Measurements from ENCODE around the gene OLR1. TPM values are rescaled to one million over a fixed set of nuclear protein-coding genes. Genes with fewer than 3 reads are reported as not detected.

Gene OLR1
- total RNA-seq, 1 experiment from 2014 or later = not detected

- TF ChIP-seq HMGXB4 (CRISPR knock-in tag; IDR thresholded peaks at IDR 0.05) (no peak), ERG (CRISPR knock-in tag; IDR thresholded peaks at IDR 0.05) (no peak), EMX1 (CRISPR knock-in tag; IDR thresholded peaks at IDR 0.05) (no peak), IRF1 (CRISPR knock-in tag; IDR thresholded peaks at IDR 0.05) (no peak), NFYB (CRISPR knock-in tag; conservative IDR thresholded peaks at IDR 0.05; ENCODE audit: low read depth) (no peak), SOX15 (CRISPR knock-in tag; IDR thresholded peaks at IDR 0.05) (no peak)
These were observed 24.1 kb downstream of the OLR1 start (continued) for GRCh38 chr12:10147714-10148403.

- ChIA-PET CTCF (interaction anchor here (1.2 to 2.5 kb wide), 3 partner anchors 10 to 393 kb away, joined by 3 to 18 read pairs (median 5); no protein-coding TSS in a partner anchor), POLR2A (no interaction called here)
- peaks cover 10% of the 10 kb centered on the region for H3K9me3 Mint-ChIP-seq
- H3K4me3 Mint-ChIP-seq = no peak overlapping the region
- TF ChIP-seq, protein P1, sequence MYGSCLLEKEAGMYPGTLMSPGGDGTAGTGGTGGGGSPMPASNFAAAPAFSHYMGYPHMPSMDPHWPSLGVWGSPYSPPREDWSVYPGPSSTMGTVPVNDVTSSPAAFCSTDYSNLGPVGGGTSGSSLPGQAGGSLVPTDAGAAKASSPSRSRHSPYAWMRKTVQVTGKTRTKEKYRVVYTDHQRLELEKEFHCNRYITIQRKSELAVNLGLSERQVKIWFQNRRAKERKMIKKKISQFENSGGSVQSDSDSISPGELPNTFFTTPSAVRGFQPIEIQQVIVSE (CRISPR knock-in tag; IDR thresholded peaks at IDR 0.05; ENCODE audit: borderline replicate concordance) = no peak
- no peak for TF ChIP-seq JAZF1 (CRISPR knock-in tag; IDR thresholded peaks at IDR 0.05)
- no peak for TF ChIP-seq CREB1 (CRISPR knock-in tag; IDR thresholded peaks at IDR 0.05)
- TF ChIP-seq, protein P2, sequence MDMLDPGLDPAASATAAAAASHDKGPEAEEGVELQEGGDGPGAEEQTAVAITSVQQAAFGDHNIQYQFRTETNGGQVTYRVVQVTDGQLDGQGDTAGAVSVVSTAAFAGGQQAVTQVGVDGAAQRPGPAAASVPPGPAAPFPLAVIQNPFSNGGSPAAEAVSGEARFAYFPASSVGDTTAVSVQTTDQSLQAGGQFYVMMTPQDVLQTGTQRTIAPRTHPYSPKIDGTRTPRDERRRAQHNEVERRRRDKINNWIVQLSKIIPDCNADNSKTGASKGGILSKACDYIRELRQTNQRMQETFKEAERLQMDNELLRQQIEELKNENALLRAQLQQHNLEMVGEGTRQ (CRISPR knock-in tag; IDR thresholded peaks at IDR 0.05) = no peak
- TF ChIP-seq EMX1 (CRISPR knock-in tag; IDR thresholded peaks at IDR 0.05) = no peak
- TF ChIP-seq, protein P3, sequence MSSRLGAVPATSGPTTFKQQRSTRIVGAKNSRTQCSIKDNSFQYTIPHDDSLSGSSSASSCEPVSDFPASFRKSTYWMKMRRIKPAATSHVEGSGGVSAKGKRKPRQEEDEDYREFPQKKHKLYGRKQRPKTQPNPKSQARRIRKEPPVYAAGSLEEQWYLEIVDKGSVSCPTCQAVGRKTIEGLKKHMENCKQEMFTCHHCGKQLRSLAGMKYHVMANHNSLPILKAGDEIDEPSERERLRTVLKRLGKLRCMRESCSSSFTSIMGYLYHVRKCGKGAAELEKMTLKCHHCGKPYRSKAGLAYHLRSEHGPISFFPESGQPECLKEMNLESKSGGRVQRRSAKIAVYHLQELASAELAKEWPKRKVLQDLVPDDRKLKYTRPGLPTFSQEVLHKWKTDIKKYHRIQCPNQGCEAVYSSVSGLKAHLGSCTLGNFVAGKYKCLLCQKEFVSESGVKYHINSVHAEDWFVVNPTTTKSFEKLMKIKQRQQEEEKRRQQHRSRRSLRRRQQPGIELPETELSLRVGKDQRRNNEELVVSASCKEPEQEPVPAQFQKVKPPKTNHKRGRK (CRISPR knock-in tag; IDR thresholded peaks at IDR 0.05; ENCODE audit: borderline replicate concordance) = no peak
- TF ChIP-seq MLX (CRISPR knock-in tag; IDR thresholded peaks at IDR 0.05) = no peak
- no peak for TF ChIP-seq CREM (CRISPR knock-in tag; IDR thresholded peaks at IDR 0.05)
- no peak for TF ChIP-seq ZNF232 (CRISPR knock-in tag; IDR thresholded peaks at IDR 0.05)
- no peak for TF ChIP-seq NFE2L1 (CRISPR knock-in tag; IDR thresholded peaks at IDR 0.05)
- no peak for TF ChIP-seq OVOL2 (CRISPR knock-in tag; IDR thresholded peaks at IDR 0.05; ENCODE audit: borderline replicate concordance)
- no peak for TF ChIP-seq FOXJ3 (CRISPR knock-in tag; IDR thresholded peaks at IDR 0.05; ENCODE audit: borderline replicate concordance)
- TF ChIP-seq, protein P4, sequence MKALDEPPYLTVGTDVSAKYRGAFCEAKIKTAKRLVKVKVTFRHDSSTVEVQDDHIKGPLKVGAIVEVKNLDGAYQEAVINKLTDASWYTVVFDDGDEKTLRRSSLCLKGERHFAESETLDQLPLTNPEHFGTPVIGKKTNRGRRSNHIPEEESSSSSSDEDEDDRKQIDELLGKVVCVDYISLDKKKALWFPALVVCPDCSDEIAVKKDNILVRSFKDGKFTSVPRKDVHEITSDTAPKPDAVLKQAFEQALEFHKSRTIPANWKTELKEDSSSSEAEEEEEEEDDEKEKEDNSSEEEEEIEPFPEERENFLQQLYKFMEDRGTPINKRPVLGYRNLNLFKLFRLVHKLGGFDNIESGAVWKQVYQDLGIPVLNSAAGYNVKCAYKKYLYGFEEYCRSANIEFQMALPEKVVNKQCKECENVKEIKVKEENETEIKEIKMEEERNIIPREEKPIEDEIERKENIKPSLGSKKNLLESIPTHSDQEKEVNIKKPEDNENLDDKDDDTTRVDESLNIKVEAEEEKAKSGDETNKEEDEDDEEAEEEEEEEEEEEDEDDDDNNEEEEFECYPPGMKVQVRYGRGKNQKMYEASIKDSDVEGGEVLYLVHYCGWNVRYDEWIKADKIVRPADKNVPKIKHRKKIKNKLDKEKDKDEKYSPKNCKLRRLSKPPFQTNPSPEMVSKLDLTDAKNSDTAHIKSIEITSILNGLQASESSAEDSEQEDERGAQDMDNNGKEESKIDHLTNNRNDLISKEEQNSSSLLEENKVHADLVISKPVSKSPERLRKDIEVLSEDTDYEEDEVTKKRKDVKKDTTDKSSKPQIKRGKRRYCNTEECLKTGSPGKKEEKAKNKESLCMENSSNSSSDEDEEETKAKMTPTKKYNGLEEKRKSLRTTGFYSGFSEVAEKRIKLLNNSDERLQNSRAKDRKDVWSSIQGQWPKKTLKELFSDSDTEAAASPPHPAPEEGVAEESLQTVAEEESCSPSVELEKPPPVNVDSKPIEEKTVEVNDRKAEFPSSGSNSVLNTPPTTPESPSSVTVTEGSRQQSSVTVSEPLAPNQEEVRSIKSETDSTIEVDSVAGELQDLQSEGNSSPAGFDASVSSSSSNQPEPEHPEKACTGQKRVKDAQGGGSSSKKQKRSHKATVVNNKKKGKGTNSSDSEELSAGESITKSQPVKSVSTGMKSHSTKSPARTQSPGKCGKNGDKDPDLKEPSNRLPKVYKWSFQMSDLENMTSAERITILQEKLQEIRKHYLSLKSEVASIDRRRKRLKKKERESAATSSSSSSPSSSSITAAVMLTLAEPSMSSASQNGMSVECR (CRISPR knock-in tag; IDR thresholded peaks at IDR 0.05; ENCODE audit: borderline replicate concordance) = no peak
- no peak for TF ChIP-seq HMGA2 (CRISPR knock-in tag; IDR thresholded peaks at IDR 0.05)
- TF ChIP-seq, protein P5, sequence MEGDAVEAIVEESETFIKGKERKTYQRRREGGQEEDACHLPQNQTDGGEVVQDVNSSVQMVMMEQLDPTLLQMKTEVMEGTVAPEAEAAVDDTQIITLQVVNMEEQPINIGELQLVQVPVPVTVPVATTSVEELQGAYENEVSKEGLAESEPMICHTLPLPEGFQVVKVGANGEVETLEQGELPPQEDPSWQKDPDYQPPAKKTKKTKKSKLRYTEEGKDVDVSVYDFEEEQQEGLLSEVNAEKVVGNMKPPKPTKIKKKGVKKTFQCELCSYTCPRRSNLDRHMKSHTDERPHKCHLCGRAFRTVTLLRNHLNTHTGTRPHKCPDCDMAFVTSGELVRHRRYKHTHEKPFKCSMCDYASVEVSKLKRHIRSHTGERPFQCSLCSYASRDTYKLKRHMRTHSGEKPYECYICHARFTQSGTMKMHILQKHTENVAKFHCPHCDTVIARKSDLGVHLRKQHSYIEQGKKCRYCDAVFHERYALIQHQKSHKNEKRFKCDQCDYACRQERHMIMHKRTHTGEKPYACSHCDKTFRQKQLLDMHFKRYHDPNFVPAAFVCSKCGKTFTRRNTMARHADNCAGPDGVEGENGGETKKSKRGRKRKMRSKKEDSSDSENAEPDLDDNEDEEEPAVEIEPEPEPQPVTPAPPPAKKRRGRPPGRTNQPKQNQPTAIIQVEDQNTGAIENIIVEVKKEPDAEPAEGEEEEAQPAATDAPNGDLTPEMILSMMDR (IDR thresholded peaks at IDR 0.05) = no peak
- TF ChIP-seq TEAD4 (CRISPR knock-in tag; IDR thresholded peaks at IDR 0.05) = no peak
- DNase-seq (ENCODE audit: low spot score) = no peak
- H3K27ac Mint-ChIP-seq = no peak overlapping the region
- H3K27me3 Mint-ChIP-seq (ENCODE audit: low read depth) = no peaks in the 10 kb centered on the region
- no peaks in the 10 kb centered on the region for H3K36me3 Mint-ChIP-seq
- no peaks in the 10 kb centered on the region for H3K4me1 Mint-ChIP-seq
- no peak for ATAC-seq
These were observed 28.8 kb downstream of the OLR1 start for GRCh38 chr12:10142976-10143589.
